Measurements from ENCODE around the gene WRNIP1. TPM values are rescaled to one million over a fixed set of nuclear protein-coding genes. Genes with fewer than 3 reads are reported as not detected.

The WRNIP1 gene
- total and polyA plus RNA-seq, 2 of the 4 experiments (the other 2 are of a cell fraction): 43.7 to 47.1 TPM

DNA sequence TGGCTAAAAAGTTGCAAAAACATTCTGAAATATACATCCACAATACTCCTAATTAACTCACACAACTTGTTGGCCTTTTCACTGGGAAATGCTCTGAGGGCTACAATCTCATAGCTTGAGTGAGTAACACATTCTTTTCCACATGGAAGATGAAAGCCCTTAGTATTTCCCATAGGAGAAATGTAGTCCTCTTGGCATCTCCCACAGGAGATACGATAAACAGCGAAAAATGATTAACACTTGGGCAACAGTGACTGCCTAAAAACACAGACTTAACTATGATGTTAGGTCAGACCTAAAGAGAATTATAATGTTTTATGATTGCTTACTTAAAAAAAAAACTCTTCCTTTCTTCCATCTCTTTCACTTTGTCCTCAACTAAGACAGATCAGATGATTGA is 23.4 kb upstream of the WRNIP1 start:
- intact Hi-C loops (cut with micrococcal nuclease) (no loop called here), in situ Hi-C loops (cut with MboI; ENCODE audit: low sequenced_read_pairs) (no loop called here), dilution Hi-C loops (cut with HindIII; ENCODE audit: low sequenced_read_pairs, unreplicated experiment) (no loop called here)
- Histone ChIP-seq H4K20me1 (ENCODE audit: insufficient read depth, low read length) (no peaks in the 10 kb centered on the region), H3K79me1 (ENCODE audit: low read depth in 1 of 2, low read length in 2 of 2) (no peaks in the 10 kb centered on the region), H3K4ac (ENCODE audit: low read depth, low read length) (no peak overlapping the region), H4K5ac (ENCODE audit: low read depth, low read length) (no peak overlapping the region), H4K91ac (ENCODE audit: insufficient read depth, low read depth, low read length) (no peak overlapping the region), H3K27me3 (ENCODE audit: control insufficient read depth, insufficient read depth, low read length) (no peaks in the 10 kb centered on the region), H2AK9ac (replicated peaks; ENCODE audit: low read depth, low read length, poor library complexity) (no peak overlapping the region), H3K4me3 (ENCODE audit: insufficient read depth, low read depth, low read length) (no peak overlapping the region), H3K18ac (ENCODE audit: low read depth, low read length) (no peak overlapping the region), H2BK120ac (ENCODE audit: low read depth, low read length) (no peak overlapping the region), H3K4me1 (ENCODE audit: control insufficient read depth, insufficient read depth, low read length) (peaks cover 10% of the 10 kb centered on the region; the same call in 1 of the 2 replicates), H2BK20ac (ENCODE audit: low read depth, low read length) (no peak overlapping the region), H3K56ac (ENCODE audit: extremely low read depth, insufficient read depth, low read length) (no peak overlapping the region), H3K9me3 (ENCODE audit: control insufficient read depth, insufficient read depth, low read length) (no peaks in the 10 kb centered on the region), H3K9me1 (ENCODE audit: insufficient read depth, low read length) (no peaks in the 10 kb centered on the region; the same call in 1 of the 2 replicates), H2AK5ac (ENCODE audit: low read depth, low read length) (no peak overlapping the region), H3K9ac (ENCODE audit: low read depth, low read length) (no peak overlapping the region), H2BK15ac (ENCODE audit: low read depth, low read length) (no peak overlapping the region), H3K23ac (ENCODE audit: low read depth, low read length) (no peak overlapping the region), H2AFZ (replicated peaks; ENCODE audit: low read length, poor library complexity) (no peak overlapping the region), H3K14ac (replicated peaks; ENCODE audit: low read depth, low read length) (no peak overlapping the region), H3K27ac (ENCODE audit: insufficient read depth, low read length) (no peak overlapping the region), H4K8ac (ENCODE audit: low read depth in 2 of 2, low read length in 2 of 2) (no peak overlapping the region), H3K36me3 (ENCODE audit: control insufficient read depth, insufficient read depth, low read length) (no peaks in the 10 kb centered on the region), H3K4me2 (ENCODE audit: low read depth, low read length) (no peak overlapping the region), H2BK5ac (ENCODE audit: low read depth, low read length, poor library complexity, severe bottlenecking) (no peak overlapping the region)
- DNase-seq (peak; percentile 44), ATAC-seq (ENCODE audit: low read depth) (no peak)
- no CpG with 5 or more reads among the region's 2 CpGs for WGBS, 2 experiments (ENCODE audit: extremely low coverage in 2 of 2, insufficient read length in 1 of 2)
- CTCF ChIA-PET: interaction anchor here (1.8 kb wide), 1 partner anchor 9 kb away, joined by 9 read pairs; the partner anchor contains the start of gene MYLK4
- BruUV-seq (replicated peaks): no TSS peak
- TF ChIP-seq POLR2A (IDR thresholded peaks at IDR 0.05; ENCODE audit: low read depth, low read length) (no peak), MXI1 (IDR thresholded peaks at IDR 0.05; ENCODE audit: borderline replicate concordance, low read depth, low read length) (no peak), SMC3 (IDR thresholded peaks at IDR 0.05; ENCODE audit: low read depth, low read length) (no peak), RAD21 (IDR thresholded peaks at IDR 0.05; ENCODE audit: low read length) (no peak), RCOR1 (IDR thresholded peaks at IDR 0.05; ENCODE audit: insufficient replicate concordance, low read length) (no peak), CHD1 (IDR thresholded peaks at IDR 0.05; ENCODE audit: low read depth, low read length) (no peak), NFE2L2 (IDR thresholded peaks at IDR 0.05; ENCODE audit: low read depth, low read length) (no peak), CEBPB (IDR thresholded peaks at IDR 0.05; ENCODE audit: low read depth, low read length) (no peak), RFX5 (IDR thresholded peaks at IDR 0.05; ENCODE audit: low read depth, low read length) (no peak)
- TF ChIP-seq, protein P1, sequence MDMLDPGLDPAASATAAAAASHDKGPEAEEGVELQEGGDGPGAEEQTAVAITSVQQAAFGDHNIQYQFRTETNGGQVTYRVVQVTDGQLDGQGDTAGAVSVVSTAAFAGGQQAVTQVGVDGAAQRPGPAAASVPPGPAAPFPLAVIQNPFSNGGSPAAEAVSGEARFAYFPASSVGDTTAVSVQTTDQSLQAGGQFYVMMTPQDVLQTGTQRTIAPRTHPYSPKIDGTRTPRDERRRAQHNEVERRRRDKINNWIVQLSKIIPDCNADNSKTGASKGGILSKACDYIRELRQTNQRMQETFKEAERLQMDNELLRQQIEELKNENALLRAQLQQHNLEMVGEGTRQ (IDR thresholded peaks at IDR 0.05; ENCODE audit: low read depth, low read length): no peak
- TF ChIP-seq, protein P2, sequence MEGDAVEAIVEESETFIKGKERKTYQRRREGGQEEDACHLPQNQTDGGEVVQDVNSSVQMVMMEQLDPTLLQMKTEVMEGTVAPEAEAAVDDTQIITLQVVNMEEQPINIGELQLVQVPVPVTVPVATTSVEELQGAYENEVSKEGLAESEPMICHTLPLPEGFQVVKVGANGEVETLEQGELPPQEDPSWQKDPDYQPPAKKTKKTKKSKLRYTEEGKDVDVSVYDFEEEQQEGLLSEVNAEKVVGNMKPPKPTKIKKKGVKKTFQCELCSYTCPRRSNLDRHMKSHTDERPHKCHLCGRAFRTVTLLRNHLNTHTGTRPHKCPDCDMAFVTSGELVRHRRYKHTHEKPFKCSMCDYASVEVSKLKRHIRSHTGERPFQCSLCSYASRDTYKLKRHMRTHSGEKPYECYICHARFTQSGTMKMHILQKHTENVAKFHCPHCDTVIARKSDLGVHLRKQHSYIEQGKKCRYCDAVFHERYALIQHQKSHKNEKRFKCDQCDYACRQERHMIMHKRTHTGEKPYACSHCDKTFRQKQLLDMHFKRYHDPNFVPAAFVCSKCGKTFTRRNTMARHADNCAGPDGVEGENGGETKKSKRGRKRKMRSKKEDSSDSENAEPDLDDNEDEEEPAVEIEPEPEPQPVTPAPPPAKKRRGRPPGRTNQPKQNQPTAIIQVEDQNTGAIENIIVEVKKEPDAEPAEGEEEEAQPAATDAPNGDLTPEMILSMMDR (conservative IDR thresholded peaks at IDR 0.05; ENCODE audit: low read depth, low read length): no peak
- POLR2A ChIA-PET (ENCODE audit: unreplicated experiment): no interaction called here

All from IMR-90 (cell line).